Stimulated activated CD4-positive, alpha-beta T cell treated with anti-CD3 and anti-CD28 coated beads, TNF-alpha, amount 100 ng/mL, for 1 hour (primary cell): ENCODE results near the gene CTLA4.

Source experiments
- DNase-seq, 3 donors: peaks; one replicate each; pipeline ENCODE4 v3.0.0-alpha.2; 2020; ENCODE audit warnings: low read depth in 3 of 3, low spot score in 1 of 3

CTLA4 gene

DNA sequence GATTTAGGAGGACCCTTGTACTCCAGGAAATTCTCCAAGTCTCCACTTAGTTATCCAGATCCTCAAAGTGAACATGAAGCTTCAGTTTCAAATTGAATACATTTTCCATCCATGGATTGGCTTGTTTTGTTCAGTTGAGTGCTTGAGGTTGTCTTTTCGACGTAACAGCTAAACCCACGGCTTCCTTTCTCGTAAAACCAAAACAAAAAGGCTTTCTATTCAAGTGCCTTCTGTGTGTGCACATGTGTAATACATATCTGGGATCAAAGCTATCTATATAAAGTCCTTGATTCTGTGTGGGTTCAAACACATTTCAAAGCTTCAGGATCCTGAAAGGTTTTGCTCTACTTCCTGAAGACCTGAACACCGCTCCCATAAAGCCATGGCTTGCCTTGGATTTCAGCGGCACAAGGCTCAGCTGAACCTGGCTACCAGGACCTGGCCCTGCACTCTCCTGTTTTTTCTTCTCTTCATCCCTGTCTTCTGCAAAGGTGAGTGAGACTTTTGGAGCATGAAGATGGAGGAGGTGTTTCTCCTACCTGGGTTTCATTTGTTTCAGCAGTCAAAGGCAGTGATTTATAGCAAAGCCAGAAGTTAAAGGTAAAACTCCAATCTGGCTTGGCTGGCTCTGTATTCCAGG, at the start of gene CTLA4:
CTLA4 (plus strand) TSS at position 211 of the 640 bp plus-strand sequence; CDS start at position 383, 172 bp downstream.
- no peak for DNase-seq

DNA sequence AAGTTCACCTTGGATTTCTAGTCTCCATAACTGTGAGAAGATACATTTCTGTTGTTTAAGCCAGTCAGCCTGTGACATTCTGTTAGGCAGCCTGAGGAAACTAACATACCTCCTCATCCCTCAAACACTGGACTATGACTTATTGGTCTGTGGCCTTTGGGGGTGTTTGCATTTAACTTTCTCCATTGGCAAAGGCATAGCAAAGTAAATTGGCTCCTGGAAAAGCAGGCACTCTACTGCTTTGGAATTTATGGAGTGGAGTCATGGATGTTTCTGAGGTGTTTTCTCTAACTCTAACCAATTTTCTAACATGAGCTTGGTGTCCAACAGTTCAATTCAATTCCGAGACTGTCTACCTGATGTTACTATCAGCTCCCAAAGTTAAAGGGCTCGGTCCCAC, 48.9 kb upstream of the CTLA4 start:
- no peak for DNase-seq

DNA sequence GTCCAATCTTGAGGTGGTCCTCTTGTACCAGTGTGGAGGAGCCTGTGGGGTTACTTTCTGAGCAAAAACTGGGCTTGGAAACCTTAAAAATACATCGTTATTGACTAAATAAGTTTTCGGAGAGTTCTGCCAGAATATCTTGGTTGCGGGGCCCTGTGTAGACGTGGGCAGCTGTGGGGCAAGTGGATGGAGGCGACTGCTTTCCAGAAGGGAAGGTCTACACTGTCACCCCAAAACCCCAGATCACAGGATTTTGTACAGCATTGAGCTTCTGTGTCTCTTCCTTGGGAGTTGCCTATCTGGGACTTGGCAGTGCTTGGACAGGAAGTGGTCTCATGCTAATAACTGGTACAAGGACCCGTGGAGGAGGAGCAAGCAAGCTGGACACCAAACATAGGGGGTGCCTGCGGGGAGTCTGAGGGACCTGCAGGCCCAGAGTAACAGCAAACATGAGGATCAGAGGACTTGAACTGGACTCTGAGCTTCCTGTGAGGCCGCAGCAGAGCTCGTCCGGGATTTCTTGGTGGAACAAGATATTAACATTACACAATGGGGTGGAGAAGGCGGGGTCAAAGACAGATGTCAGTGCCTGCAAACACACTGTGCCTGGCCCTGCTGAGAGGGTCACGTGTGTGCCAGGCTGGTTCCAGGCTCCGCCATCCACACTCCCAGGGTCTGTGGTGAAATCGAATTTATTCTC, 48.0 kb upstream of the CTLA4 start:
- DNase-seq, result no peak

DNA sequence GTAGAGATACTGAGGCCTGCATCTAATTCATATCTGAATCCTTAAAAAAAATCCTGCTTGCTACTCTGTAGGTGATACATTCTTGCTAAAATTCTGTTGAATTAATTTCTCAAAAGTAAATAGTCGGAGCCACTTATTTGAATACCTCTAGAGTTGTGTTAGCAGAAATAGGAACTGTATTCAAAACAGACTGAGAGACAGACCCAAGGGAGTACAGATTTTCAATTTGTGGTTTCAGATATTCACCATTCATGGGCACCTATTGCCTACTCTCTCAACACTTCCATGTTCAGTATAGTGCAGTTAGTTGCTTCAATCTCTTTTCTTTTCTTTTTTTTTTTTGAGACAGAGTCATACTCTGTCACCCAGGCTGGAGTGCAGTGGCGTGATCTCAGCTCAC, 46.6 kb upstream of the CTLA4 start:
- no peak for DNase-seq

DNA sequence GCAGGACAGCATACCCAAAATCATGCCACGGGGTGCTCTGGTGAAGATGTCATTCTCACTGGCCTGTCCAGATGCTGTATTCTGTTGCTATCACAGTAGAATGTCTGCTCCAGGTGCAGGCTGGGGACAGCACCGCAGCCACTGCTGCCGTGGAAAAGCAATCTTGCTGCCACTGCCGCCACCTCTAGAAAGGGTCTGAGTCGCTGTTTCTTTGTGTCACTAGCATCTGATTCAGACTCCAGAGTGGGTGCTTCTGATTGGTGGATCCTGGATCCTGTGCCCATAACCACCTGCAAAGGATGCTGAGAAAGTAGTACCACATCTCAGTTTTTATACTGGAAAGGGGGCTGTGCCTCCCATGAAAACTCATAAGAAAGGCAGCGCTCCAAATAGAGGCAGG, 45.3 kb upstream of the CTLA4 start:
- no peak for DNase-seq

DNA sequence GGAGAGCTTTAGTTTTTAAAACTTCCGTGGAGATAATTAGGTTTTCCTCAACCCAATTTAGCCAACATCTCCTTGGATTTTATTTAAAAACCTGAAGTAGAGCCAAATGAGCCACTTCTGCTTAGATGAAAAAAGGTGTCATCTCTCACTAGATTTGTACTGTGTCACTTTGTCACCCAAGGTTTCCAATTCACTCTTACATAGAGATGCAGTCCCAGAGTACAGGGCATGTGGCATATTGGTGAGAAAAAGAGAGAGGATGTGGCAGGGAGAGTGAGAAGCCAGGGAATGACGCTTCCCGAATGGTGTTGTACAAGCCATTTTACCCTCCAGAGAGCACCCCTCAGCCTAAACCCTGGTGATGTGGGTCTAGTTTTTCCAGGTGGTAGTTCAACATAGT, 44.4 kb upstream of the CTLA4 start:
- no peak for DNase-seq

DNA sequence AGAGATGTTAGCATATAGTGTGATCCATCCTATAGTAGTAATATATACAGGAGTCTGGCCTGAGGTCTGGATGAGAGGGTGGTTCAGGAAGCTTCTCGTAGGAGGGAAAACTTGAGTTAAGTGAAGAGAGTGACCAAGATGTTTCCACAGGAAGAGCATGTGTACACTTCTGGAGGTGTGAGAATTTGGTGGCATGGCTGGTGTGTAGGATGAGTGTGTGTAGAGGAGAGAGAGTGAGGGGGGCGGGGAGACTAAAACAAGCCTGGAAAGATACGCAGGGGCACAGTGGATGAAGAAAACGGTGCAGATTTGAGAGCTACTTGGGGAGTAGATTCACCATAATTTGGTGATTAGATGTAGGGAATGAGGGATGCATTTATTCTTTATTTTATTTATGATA, 43.5 kb upstream of the CTLA4 start:
- DNase-seq, result no peak

DNA sequence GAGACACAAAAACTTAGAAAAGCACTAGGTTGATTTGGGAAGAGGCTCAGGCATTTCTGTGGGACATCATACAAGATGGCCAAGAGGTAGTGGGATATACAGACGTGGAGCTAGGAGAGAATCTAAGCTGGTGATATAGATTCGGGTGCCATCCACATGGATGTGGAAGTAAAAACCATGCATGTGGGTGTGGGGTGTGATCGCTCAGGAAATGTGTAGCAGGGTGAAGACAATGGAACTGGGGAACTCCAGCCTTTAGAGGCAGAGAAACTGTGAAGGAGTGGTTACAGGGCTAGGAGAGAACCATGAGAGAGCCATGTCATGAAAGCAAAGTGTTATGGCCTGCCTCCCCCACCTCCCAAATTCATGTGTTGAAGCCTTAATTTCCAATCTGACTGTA, 43.0 kb upstream of the CTLA4 start:
- no peak for DNase-seq

DNA sequence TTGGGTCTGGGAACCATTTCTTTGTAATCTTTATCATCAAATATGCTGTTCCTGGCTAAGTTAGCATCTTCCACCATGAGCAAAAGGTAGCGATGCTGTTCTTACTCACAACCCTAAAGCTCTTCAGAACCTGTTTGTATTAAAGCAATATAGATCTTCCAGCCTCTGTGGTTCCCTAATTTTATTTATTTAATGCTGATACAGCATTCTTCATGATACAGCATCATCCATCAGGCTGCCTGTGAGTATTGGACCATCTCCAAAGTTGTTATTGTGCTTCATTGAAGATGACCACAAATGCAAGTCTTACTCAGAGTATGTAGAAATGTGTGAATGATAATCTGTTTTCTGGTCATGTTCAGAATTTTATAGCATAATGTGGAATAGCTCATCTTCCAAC, 40.9 kb upstream of the CTLA4 start:
- DNase-seq, result no peak

DNA sequence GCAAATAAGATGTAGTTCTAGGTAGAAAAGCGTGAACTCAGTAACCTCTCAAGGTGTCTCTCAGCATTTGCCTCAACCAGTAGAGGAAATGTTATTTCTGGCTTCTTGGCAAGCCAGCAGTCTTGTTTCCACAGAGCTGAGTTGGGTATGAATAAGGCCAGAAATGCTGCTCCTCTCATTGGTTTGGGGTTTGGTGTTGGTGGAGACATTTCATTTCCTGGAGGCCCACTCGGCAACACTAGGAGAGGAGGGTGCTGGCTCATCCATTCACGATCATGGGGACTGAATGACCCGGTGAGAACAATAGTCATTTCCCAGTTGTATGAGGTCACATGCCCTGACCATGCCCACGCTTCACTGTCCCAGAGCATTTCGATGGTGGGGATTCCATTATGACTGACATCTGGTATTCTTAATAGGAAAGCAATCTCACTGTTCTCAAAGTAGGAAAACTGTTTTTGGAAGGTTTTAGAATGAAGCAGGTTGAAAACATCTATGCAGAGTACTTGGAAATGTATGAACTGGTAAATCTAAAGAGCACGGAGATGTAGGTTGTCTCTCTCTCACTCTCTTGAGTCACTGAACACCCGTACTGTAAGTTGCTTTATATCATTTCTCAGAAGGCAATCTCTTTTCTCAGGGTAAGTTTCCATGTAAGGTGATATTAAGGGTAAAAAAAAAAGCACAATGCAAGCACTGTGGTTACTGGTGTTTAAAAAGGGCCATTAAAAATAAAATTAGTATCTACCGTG, 37.1 kb upstream of the CTLA4 start:
- DNase-seq, result no peak

DNA sequence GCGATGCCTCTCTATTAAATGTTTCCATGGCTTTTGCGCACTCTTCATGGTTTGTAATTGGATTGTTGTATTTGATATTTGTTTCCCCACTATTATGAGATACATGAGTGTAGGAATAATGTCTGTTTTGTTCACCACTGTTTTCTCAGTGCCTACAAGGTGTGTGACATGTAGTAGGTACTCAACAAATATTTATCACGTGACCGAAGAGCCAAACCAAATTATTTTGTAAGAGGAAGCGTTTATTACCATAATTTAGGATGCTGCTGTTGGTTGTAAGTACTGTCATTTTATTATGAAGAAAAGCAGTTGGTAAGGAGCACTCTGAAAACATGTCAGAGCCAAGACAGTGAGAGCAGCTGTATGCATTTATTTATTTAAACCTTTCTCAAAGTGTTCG, 32.2 kb upstream of the CTLA4 start:
- no peak for DNase-seq

DNA sequence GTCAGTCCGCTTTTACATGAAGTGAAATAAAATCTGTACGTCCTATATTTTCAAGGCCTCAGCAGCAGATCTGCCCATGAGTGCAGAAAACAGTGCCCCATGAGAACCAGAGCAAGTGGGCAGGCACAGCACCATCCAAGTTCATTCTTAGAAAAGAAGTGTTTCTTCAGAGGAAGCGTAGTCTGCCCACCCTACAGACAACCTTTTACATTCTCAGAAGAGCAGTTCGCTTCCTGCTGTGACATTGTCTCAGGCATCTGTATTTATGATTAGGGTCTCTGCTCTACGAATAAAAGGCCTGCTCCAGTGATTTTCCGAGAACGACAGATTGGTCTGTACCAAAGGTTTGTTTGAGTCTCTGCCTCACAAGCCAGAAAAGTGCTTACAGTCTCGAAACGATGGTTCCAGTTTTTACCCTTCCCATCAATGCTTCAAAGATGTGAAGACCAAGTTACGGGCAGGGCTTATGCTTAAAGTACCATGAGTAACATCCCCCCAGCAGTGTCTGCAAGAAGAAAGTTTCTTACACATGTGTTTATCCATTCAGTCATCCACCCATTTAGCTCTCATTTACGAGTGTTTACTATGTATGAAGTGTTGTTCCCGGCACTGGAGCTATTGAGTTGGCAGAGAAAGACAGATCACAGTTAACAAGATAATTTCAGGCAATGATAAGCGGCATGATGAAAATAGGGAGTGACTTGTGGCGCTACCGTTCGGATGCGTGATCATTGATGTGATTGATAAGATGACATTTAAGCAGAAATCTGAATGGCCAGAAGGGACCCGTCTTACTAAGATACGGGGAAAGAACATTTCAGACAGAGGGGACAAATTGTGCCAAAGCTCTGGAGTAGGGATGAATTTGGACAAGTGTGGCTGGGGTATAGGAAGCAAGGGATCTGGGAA, 31.4 kb upstream of the CTLA4 start:
- no peak for DNase-seq

DNA sequence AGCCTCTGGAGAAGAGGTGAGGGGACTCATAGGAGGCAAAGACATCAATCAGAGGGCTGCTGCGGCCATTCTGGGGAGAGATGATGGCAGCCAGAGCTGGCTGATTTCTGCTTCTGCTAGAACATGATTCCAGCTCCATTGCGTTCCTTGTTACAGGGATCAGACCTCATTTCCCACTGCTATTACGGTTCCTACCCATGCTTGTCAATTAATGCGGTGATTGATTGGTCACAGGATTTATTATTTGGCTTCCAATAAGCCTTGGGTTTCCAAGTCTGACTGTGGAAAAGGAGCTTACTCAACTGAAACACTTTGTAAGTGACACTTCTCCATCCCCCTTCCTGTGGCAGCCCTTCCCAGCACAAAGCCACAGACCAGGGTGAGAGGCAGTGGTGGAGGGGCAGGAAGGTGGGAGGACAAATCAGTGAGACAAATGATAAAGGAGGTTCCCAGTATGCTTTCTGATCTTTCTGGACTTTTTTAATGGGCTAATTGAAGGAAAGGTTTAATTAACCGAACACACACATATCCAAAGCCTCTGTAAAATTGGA, 26.8 kb upstream of the CTLA4 start:
- no peak for DNase-seq

DNA sequence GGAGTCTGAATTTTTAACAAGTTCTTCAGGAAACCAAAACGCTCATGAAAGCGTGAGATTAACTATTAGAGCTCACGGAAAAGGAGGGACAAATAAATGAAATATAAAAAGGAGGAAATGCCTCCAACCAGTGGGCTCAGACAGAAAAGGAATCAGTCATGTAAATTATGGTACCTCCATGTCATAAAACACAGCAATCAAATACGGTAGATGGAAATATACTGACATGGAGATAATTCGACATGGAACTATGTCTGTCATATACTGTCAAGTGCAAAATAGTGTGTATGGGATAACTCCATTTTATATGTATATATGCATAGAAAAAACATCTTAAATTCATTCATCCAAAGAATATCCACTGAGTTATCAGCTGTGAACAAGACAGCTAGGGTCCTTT, 25.9 kb upstream of the CTLA4 start:
- DNase-seq, result no peak

DNA sequence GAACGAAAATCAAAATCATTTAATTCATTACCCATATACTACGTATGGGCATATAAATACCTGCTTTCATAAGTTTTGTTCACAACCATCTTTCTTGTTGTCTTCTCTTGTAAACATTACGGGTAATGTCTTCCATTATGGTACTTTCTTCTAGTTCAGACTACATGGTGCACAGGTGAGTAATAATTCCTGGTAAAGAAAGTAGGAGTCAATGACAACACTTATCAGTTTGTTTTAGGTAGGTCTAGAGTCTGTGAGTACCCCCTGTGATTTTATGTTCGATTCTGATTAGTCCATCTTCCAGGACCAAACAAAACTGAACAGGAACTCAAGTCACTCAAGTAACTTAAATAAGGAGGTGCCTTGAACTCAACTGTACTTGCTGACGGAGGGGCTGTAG, 25.2 kb upstream of the CTLA4 start:
- no peak for DNase-seq

DNA sequence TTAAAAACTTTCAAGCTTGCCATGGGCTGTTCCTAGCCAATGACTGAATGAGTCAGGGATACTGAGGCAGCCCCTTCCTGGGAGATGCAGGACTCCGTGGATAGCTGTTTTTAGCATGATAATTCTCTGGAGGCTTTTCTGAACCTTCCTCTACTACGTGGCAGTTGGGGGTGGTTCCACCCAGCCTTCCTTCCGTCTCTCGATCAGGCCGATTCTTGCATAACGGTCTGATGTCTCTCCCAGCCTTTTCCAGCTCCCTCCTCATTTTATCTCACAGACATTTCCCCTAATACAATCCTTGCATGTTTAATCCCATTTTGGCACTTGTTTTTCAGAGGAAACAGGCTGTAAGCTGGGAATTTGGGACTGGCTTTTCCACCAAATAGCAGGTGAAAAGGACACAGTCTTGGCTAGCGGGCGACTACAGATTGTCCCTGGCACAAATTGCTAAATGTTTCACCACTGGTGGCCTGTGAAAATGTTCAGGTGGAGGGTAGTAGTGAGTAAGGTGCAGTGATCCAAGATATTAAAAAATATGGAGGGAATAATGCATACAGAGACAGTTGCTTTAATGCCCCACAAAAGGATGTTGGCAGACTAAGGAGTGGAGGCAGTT, 21.0 kb upstream of the CTLA4 start:
- no peak for DNase-seq

DNA sequence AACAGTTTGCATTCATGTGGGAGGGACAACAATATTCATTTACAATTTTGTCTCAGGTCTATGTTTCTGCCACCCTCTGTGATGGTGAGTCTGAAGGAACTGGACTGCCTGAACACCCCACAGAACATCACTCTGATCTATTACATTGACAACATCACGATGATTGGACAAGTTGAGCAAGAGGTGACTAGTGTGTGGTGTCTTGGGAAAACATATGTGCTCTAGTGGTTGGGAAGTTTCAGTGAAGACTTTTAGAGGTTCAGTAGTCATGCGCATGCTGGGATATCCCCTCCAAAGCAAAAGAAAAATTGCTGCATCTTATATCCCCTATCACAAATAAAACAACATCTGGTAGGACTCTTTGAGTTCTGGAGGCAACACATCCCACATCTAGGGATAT, 18.6 kb upstream of the CTLA4 start:
- no peak for DNase-seq

DNA sequence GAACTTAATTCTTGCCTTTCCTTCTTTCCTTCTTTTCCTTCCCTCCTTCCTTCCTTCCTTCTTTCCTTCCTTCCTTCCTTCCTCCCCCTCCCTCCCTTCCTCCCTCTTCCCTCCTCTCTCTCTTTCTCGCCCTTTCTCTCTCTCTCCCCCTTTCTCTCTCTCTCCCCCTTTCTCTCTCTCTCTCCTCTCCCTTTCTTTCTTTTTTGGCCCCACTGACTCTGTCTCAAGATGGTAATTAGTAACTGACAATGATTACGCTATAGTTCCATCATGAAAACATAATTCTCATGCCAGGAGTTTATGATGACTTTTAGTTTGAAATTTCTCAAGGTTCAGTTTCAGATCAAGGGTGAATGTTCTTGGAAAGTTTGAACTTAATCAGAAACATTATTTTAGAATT, 14.8 kb upstream of the CTLA4 start:
- no peak for DNase-seq

DNA sequence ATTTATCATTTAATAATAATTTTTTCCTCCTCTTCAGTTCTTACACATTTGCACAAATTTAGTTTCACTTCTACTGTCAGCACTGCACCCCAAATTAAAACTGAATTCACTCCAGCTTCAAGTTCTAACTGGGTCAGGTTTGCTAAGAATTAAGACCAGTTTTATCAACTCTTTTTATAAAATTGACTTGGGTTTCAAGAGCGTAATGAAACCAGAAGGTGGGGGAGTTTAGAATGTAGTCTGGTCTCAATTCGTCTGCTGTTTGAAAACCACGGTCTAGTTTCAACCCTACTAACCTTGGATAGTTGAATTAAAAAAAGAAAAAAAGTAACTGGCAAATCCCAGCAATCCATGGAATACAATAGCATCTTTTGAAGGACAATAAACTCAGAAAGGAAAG, 14.3 kb upstream of the CTLA4 start:
- DNase-seq, result no peak

DNA sequence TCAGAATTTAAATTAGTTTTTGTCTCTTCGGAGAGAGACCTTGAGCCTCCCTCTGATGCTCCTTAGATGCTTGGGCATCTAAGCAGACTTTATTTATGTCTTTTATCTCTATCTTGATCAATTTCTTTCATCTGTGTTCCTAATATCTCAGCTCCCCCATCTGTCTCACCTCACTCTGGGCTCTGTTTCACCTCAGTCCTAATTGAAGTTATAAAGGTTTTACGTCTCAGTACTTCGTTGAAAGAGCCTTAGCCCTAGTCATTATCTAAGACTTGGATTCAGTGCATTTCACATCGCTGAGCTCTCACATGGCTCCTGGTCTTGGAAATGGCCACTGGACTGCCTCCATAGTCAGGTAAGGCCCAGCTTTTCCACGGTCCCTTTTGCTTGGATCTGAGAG, 13.8 kb upstream of the CTLA4 start:
- DNase-seq, result no peak

DNA sequence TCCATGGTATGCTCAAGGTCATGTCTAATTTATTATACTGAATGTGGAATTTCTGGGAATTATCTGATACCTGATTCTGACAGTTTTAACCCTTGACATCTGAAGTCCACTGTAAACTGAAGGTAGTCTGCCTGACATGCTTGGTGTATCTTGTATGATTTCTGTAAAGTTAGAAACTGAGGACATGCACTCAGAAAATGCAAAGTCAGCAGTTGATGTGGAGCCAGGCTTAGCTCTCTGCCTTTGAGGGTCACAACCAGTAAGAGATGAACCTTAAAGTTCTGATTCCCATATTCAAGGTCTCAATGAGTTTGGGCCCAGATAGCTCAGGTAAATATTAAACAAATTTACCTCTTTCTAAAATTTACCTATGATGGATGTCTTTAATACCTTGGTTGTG, 12.3 kb upstream of the CTLA4 start:
- no peak for DNase-seq
